IPS-18a (cell line): ENCODE results near the gene ARSG.

Experiments used
- H3K27ac ChIP-seq: one replicate; pipeline ENCODE4 v1.5.1; 2013; ENCODE audit warnings: low read length
- H3K27me3 ChIP-seq: one replicate; pipeline ENCODE4 v1.6.1; 2013; ENCODE audit warnings: mild to moderate bottlenecking, low read length; ENCODE audit not compliant: control insufficient read depth, insufficient read depth
- H3K36me3 ChIP-seq: one replicate; pipeline ENCODE4 v1.6.1; 2013; ENCODE audit warnings: low read depth, low read length; ENCODE audit not compliant: control insufficient read depth
- H3K4me1 ChIP-seq: one replicate; pipeline ENCODE4 v1.6.1; 2013; ENCODE audit warnings: low read depth, low read length; ENCODE audit not compliant: control insufficient read depth
- H3K4me3 ChIP-seq: one replicate; pipeline ENCODE4 v1.5.1; 2013; ENCODE audit warnings: low read length
- H3K9ac ChIP-seq: one replicate; pipeline ENCODE4 v1.6.1; 2013; ENCODE audit warnings: mild to moderate bottlenecking, low read length, moderate library complexity
- H3K9me3 ChIP-seq: one replicate; pipeline ENCODE4 v1.6.1; 2013; ENCODE audit warnings: low read depth, low read length; ENCODE audit not compliant: control insufficient read depth

The ARSG gene

GRCh38 chr17:68440526-68440925 is 149.2 kb downstream of the ARSG start:
- Histone ChIP-seq H3K4me3 (no peak overlapping the region), H3K36me3 (no peaks in the 10 kb centered on the region), H3K9ac (no peak overlapping the region), H3K27me3 (no peaks in the 10 kb centered on the region), H3K9me3 (no peaks in the 10 kb centered on the region), H3K27ac (no peak overlapping the region), H3K4me1 (peaks cover 4% of the 10 kb centered on the region)

- no peak overlapping the region for H3K27ac ChIP-seq
- no peak overlapping the region for H3K4me3 ChIP-seq
- no peak overlapping the region for H3K9ac ChIP-seq
- H3K27me3 ChIP-seq = no peaks in the 10 kb centered on the region
- no peaks in the 10 kb centered on the region for H3K9me3 ChIP-seq
- H3K36me3 ChIP-seq = no peaks in the 10 kb centered on the region
- peaks cover under 1% of the 10 kb centered on the region for H3K4me1 ChIP-seq
These were observed 149.9 kb downstream of the ARSG start for GRCh38 chr17:68441070-68441770.

GRCh38 chr17:68443972-68444464 is 152.7 kb downstream of the ARSG start:
- no peak overlapping the region for H3K4me3 ChIP-seq
- H3K4me1 ChIP-seq = no peaks in the 10 kb centered on the region
- H3K9ac ChIP-seq = no peak overlapping the region
- no peak overlapping the region for H3K27ac ChIP-seq
- H3K27me3 ChIP-seq = no peaks in the 10 kb centered on the region
- H3K9me3 ChIP-seq = no peaks in the 10 kb centered on the region
- H3K36me3 ChIP-seq = no peaks in the 10 kb centered on the region

GRCh38 chr17:68445671-68446070 is 154.4 kb downstream of the ARSG start:
- H3K27me3 ChIP-seq = no peaks in the 10 kb centered on the region
- no peak overlapping the region for H3K4me3 ChIP-seq
- no peaks in the 10 kb centered on the region for H3K4me1 ChIP-seq
- no peak overlapping the region for H3K9ac ChIP-seq
- H3K36me3 ChIP-seq = no peaks in the 10 kb centered on the region
- H3K27ac ChIP-seq = no peak overlapping the region
- no peaks in the 10 kb centered on the region for H3K9me3 ChIP-seq

- Histone ChIP-seq H3K4me1 (no peaks in the 10 kb centered on the region), H3K27ac (no peak overlapping the region), H3K9ac (no peak overlapping the region), H3K27me3 (no peaks in the 10 kb centered on the region), H3K4me3 (no peak overlapping the region), H3K9me3 (no peaks in the 10 kb centered on the region), H3K36me3 (no peaks in the 10 kb centered on the region)
These were observed 155.3 kb downstream of the ARSG start for GRCh38 chr17:68446626-68447041.

- Histone ChIP-seq H3K4me3 (no peak overlapping the region), H3K9me3 (no peaks in the 10 kb centered on the region), H3K9ac (no peak overlapping the region), H3K36me3 (no peaks in the 10 kb centered on the region), H3K27ac (no peak overlapping the region), H3K4me1 (no peaks in the 10 kb centered on the region), H3K27me3 (no peaks in the 10 kb centered on the region)
These were observed 157.9 kb downstream of the ARSG start for GRCh38 chr17:68449021-68449739.

GRCh38 chr17:68450391-68450790 is 159.1 kb downstream of the ARSG start:
- peaks cover 2% of the 10 kb centered on the region for H3K4me1 ChIP-seq

GRCh38 chr17:68450801-68451200 is 159.5 kb downstream of the ARSG start:
- H3K36me3 ChIP-seq = no peaks in the 10 kb centered on the region
- H3K9me3 ChIP-seq = no peaks in the 10 kb centered on the region
- H3K27me3 ChIP-seq = no peaks in the 10 kb centered on the region
- no peak overlapping the region for H3K9ac ChIP-seq
- H3K4me1 ChIP-seq = peaks cover 6% of the 10 kb centered on the region
- H3K4me3 ChIP-seq = no peak overlapping the region
- no peak overlapping the region for H3K27ac ChIP-seq

More at GRCh38 chr17:68450391-68450790, 159.1 kb downstream of the ARSG start:
- no peaks in the 10 kb centered on the region for H3K27me3 ChIP-seq
- H3K27ac ChIP-seq = no peak overlapping the region
- no peak overlapping the region for H3K9ac ChIP-seq
- no peaks in the 10 kb centered on the region for H3K9me3 ChIP-seq
- no peaks in the 10 kb centered on the region for H3K36me3 ChIP-seq
- no peak overlapping the region for H3K4me3 ChIP-seq

- H3K4me1 ChIP-seq = peaks cover 12% of the 10 kb centered on the region
- H3K9ac ChIP-seq = no peak overlapping the region
- no peaks in the 10 kb centered on the region for H3K9me3 ChIP-seq
- H3K27me3 ChIP-seq = no peaks in the 10 kb centered on the region
- H3K27ac ChIP-seq = no peak overlapping the region
- no peaks in the 10 kb centered on the region for H3K36me3 ChIP-seq
- no peak overlapping the region for H3K4me3 ChIP-seq
These were observed 160.5 kb downstream of the ARSG start for GRCh38 chr17:68451670-68452354.

GRCh38 chr17:68452724-68453290 is 161.5 kb downstream of the ARSG start:
- H3K9ac ChIP-seq = no peak overlapping the region
- H3K27ac ChIP-seq = no peak overlapping the region
- H3K9me3 ChIP-seq = no peaks in the 10 kb centered on the region
- no peaks in the 10 kb centered on the region for H3K36me3 ChIP-seq
- no peaks in the 10 kb centered on the region for H3K27me3 ChIP-seq
- no peak overlapping the region for H3K4me3 ChIP-seq
- peaks cover 12% of the 10 kb centered on the region for H3K4me1 ChIP-seq

- Histone ChIP-seq H3K9me3 (no peaks in the 10 kb centered on the region), H3K9ac (no peak overlapping the region), H3K4me1 (peaks cover 18% of the 10 kb centered on the region), H3K36me3 (no peaks in the 10 kb centered on the region), H3K27me3 (peaks cover 12% of the 10 kb centered on the region), H3K27ac (no peak overlapping the region), H3K4me3 (no peak overlapping the region)
These were observed 162.8 kb downstream of the ARSG start for GRCh38 chr17:68453991-68454665.
